T follicular helper cell (primary cell): Measurements from ENCODE around the gene C9orf85.
"Not testable (repeated sequence)": the region's sequence is repeated elsewhere in the genome, so short reads cannot be mapped to it uniquely, and the experiment has no call there.

ENCODE experiments used
- DNase-seq: peaks from one replicate; pipeline ENCODE4 v3.0.0-alpha.2; 2020; ENCODE audit warnings: low read depth
- total RNA-seq, 2 experiments: gene quantifications; one replicate each; lab custom pipeline; 2026; lab: John Stamatoyannopoulos, UW

Gene C9orf85
- total RNA-seq: 8.5 to 10.0 reads per million in 2 experiments

- DNase-seq: peak; percentile 94
Observed at GRCh38 chr9:71911061-71911907, at the start of gene C9orf85, which contains the start of gene ABHD17B. Gene C9orf85, plus strand, starts transcription at chr9:71911639. Its CDS starts 96 bp downstream, at chr9:71911735. Gene ABHD17B, minus strand, starts transcription at chr9:71911193. Its CDS starts 36,113 bp downstream, at chr9:71875080.

GRCh38 chr9:71863631-71864030 is 47.8 kb upstream of the C9orf85 start:
- no peak for DNase-seq

- no peak for DNase-seq
Observed at GRCh38 chr9:71875345-71875744, 36.1 kb upstream of the C9orf85 start.

- DNase-seq: no peak
Observed at GRCh38 chr9:71876106-71876505, 35.3 kb upstream of the C9orf85 start.

- DNase-seq: no peak
Observed at GRCh38 chr9:71876829-71877228, 34.6 kb upstream of the C9orf85 start.

GRCh38 chr9:71878327-71879274 is 32.8 kb upstream of the C9orf85 start:
- no peak for DNase-seq

GRCh38 chr9:71879644-71880174 is 31.7 kb upstream of the C9orf85 start:
- DNase-seq: no peak

- DNase-seq: no peak
Observed at GRCh38 chr9:71884005-71884404, 27.4 kb upstream of the C9orf85 start.

GRCh38 chr9:71885467-71885866 is 26.0 kb upstream of the C9orf85 start:
- DNase-seq: no peak

GRCh38 chr9:71886015-71886414 is 25.4 kb upstream of the C9orf85 start:
- DNase-seq: no peak

GRCh38 chr9:71886541-71886940 is 24.9 kb upstream of the C9orf85 start:
- DNase-seq: no peak

- DNase-seq: no peak
Observed at GRCh38 chr9:71887362-71887761, 24.1 kb upstream of the C9orf85 start.

GRCh38 chr9:71890042-71890679 is 21.3 kb upstream of the C9orf85 start:
- no peak for DNase-seq

- no peak for DNase-seq
Observed at GRCh38 chr9:71891557-71892189, 19.8 kb upstream of the C9orf85 start.

- no peak for DNase-seq
Observed at GRCh38 chr9:71895117-71895516, 16.3 kb upstream of the C9orf85 start.

- no peak for DNase-seq
Observed at GRCh38 chr9:71895955-71896354, 15.5 kb upstream of the C9orf85 start.

- DNase-seq: no peak
Observed at GRCh38 chr9:71896761-71897160, 14.7 kb upstream of the C9orf85 start.

- DNase-seq: no peak
Observed at GRCh38 chr9:71897577-71897976, 13.9 kb upstream of the C9orf85 start.

- DNase-seq: not testable (repeated sequence)
Observed at GRCh38 chr9:71898756-71899155, 12.7 kb upstream of the C9orf85 start.

- no peak for DNase-seq
Observed at GRCh38 chr9:71901695-71902597, 9.5 kb upstream of the C9orf85 start.
